Dendritic cell treated with granulocyte-macrophage colony-stimulating factor and Interleukin-4, amounts not matched to agents 40 ng/mL and 50 ng/mL, for 4 days (primary cell): ENCODE measurements around the gene STK17A.

Experiments used
- H3K27ac Mint-ChIP-seq: one replicate; pipeline ENCODE4 v1.8.0; 2022; ENCODE audit warnings: mild to moderate bottlenecking, mixed read lengths
- H3K27me3 Mint-ChIP-seq: one replicate; pipeline ENCODE4 v1.8.0; 2022; ENCODE audit warnings: mild to moderate bottlenecking, mixed read lengths
- H3K36me3 Mint-ChIP-seq: one replicate; pipeline ENCODE4 v1.8.0; 2022; ENCODE audit warnings: low read depth, mixed read lengths
- H3K4me1 Mint-ChIP-seq: one replicate; pipeline ENCODE4 v1.8.0; 2022; ENCODE audit warnings: low read depth, mixed read lengths
- H3K4me3 Mint-ChIP-seq: one replicate; pipeline ENCODE4 v1.8.0; 2022; ENCODE audit warnings: mild to moderate bottlenecking, moderate library complexity, mixed read lengths
- H3K9me3 Mint-ChIP-seq: one replicate; pipeline ENCODE4 v1.8.0; 2022; ENCODE audit warnings: mixed read lengths
- intact Hi-C: fragments of 100-400 bp; cut with micrococcal nuclease; formaldehyde crosslinking; loops from one replicate; pipeline ENCODE4 v1.15.0; 2022

Gene STK17A

DNA sequence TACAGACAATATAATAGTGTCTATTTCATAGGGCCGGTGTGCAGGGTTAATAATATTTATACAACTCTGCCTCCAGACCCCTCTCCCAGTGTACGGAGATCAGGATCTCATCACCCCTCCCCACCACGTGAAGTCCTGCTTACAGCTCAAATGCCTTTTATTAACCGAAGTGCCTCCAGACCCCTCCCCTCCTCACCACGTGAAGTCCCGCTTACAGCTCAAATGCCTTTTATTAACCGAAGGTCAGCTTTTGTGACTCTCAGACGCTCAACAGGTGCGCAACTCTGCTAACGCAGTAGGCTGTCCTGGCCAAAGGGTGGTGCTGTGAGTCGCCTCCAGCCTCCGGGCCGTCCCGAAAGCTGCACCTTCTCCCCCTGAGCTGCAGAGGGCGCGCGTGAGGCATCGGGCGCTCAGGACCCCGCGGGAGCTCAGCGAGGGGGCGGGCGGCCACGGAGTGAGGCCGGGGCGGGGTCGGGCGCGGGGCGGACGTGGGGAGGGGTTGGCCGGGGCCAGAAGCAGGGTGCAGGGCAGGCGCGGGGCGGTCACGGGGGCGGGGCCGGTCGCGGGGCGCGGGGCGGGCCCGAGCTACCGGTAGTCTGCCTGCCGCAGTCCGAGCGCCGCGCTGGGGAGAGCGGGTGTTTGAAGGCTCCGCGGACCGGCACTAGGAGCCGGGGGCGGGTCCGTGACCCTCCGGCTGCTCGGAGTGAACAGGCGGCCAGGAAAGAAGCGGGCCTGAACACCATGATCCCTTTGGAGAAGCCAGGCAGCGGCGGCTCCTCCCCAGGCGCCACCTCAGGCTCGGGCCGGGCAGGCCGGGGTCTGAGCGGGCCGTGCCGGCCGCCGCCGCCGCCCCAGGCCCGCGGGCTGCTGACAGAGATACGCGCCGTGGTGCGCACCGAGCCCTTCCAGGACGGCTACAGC is at the start of gene STK17A:
Gene STK17A, plus strand, starts transcription at position 606 of the 921 bp plus-strand sequence. Its CDS starts 136 bp downstream, at position 742.
- peak within 1 kb of the TSS; percentile 86 for H3K27ac Mint-ChIP-seq
- intact Hi-C loops, result loop anchor here (1.0 to 5.0 kb wide), 3 partner anchors 118 to 255 kb away; no protein-coding TSS in a partner anchor
- H3K9me3 Mint-ChIP-seq, result no peaks in the 10 kb centered on the region
- H3K36me3 Mint-ChIP-seq, result peaks cover 7% of the 10 kb centered on the region
- peak within 1 kb of the TSS; percentile 94 for H3K4me3 Mint-ChIP-seq
- H3K27me3 Mint-ChIP-seq, result peaks cover 21% of the 10 kb centered on the region
- H3K4me1 Mint-ChIP-seq, result peaks cover 24% of the 10 kb centered on the region

DNA sequence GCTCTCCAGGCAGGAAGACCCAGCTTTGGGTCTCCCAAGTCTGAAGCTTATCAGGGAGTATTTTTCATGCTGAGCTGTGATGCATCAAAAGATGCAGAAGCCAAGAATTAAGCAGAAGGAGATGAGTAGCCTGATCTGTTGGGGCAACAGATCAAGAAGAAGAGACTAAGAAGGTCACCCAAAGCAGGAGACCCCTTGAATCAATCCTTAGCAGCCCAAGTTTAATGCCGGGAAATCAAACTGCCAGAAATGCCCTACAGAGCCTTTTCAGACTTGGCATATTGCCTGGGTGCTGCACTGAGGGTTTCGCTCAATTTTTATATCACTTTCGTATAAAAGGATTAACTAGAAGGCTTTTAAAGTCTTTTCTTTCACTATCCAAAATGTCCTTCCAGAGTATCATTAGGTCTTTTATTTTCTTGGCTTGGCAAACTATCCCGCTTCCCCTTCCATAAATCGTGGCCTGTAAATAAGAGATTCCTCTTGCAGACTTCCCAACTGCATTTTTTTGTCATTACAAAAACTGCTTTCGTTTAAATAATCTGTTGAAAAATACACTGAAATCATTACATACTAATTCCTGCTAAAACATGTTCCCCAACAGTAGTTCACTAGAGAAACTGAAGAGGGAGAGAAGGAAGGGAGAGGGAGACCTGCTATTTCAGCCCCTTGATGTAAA is 49.0 kb upstream of the STK17A start:
- peaks cover 2% of the 10 kb centered on the region for H3K27me3 Mint-ChIP-seq
- intact Hi-C loops, result no loop called here
- no peak overlapping the region for H3K27ac Mint-ChIP-seq
- no peaks in the 10 kb centered on the region for H3K9me3 Mint-ChIP-seq
- H3K4me1 Mint-ChIP-seq, result no peaks in the 10 kb centered on the region
- H3K36me3 Mint-ChIP-seq, result no peaks in the 10 kb centered on the region
- H3K4me3 Mint-ChIP-seq, result no peak overlapping the region

GRCh38 chr7:43535031-43535451 is 47.9 kb upstream of the STK17A start:
- Mint-ChIP-seq H3K27me3 (no peaks in the 10 kb centered on the region), H3K27ac (no peak overlapping the region), H3K4me1 (no peaks in the 10 kb centered on the region), H3K9me3 (no peaks in the 10 kb centered on the region), H3K4me3 (no peak overlapping the region), H3K36me3 (no peaks in the 10 kb centered on the region)
- intact Hi-C loops, result no loop called here

- Mint-ChIP-seq H3K4me3 (no peak overlapping the region), H3K4me1 (no peaks in the 10 kb centered on the region), H3K9me3 (no peaks in the 10 kb centered on the region), H3K27me3 (peaks cover under 1% of the 10 kb centered on the region), H3K36me3 (no peaks in the 10 kb centered on the region), H3K27ac (no peak overlapping the region)
- intact Hi-C loops, result no loop called here
These were observed 46.9 kb upstream of the STK17A start for GRCh38 chr7:43535810-43536585.

GRCh38 chr7:43536773-43537172 is 46.1 kb upstream of the STK17A start:
- intact Hi-C loops, result no loop called here
- H3K36me3 Mint-ChIP-seq, result no peaks in the 10 kb centered on the region
- no peaks in the 10 kb centered on the region for H3K4me1 Mint-ChIP-seq
- peaks cover 3% of the 10 kb centered on the region for H3K27me3 Mint-ChIP-seq
- H3K9me3 Mint-ChIP-seq, result no peaks in the 10 kb centered on the region
- no peak overlapping the region for H3K27ac Mint-ChIP-seq
- no peak overlapping the region for H3K4me3 Mint-ChIP-seq

- intact Hi-C loops, result no loop called here
- Mint-ChIP-seq H3K9me3 (no peaks in the 10 kb centered on the region), H3K4me3 (no peak overlapping the region), H3K27me3 (peaks cover 3% of the 10 kb centered on the region), H3K4me1 (no peaks in the 10 kb centered on the region), H3K27ac (no peak overlapping the region), H3K36me3 (no peaks in the 10 kb centered on the region)
These were observed 45.0 kb upstream of the STK17A start for GRCh38 chr7:43537765-43538403.

DNA sequence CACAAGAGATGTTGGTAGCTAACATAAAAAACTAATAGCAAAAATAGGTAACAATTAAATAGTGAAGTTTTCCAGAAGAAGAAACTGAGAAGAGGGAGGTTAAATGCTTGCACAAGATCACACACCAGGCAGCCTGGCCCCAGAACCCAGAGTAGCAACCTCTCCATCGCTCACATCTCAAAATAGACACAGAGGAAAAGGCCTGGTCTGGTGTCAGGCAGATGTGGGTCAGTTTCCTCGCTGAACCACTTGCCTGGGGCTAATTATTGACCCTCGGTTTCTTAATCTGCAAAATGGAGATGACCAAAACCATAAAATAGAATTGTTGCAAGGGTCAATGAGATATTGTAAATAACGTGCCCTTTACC is 44.5 kb upstream of the STK17A start:
- Mint-ChIP-seq H3K27me3 (peaks cover 3% of the 10 kb centered on the region), H3K4me3 (no peak overlapping the region), H3K27ac (no peak overlapping the region), H3K9me3 (no peaks in the 10 kb centered on the region), H3K36me3 (no peaks in the 10 kb centered on the region), H3K4me1 (no peaks in the 10 kb centered on the region)
- intact Hi-C loops, result no loop called here

DNA sequence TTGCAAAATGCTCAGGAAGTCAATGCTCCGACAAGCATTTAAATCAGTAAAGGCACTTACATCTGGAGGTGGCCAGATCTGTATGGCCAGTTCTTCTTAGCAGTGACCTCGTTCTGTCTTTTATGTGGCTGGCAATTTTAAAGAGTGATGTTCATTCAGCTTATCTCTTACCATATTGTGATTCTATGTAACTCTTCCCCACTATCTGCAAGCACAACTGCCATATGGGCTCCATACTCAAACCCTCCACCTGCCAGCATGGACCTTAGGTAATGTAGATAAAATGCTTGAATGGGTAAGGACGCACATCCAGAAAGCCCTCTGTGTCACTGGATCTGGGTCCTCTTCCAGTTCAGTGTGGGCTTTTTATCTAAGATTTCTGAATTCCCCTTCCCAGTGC is 42.4 kb upstream of the STK17A start:
- no peak overlapping the region for H3K27ac Mint-ChIP-seq
- no peaks in the 10 kb centered on the region for H3K36me3 Mint-ChIP-seq
- intact Hi-C loops, result no loop called here
- H3K4me3 Mint-ChIP-seq, result no peak overlapping the region
- no peaks in the 10 kb centered on the region for H3K9me3 Mint-ChIP-seq
- peaks cover 5% of the 10 kb centered on the region for H3K27me3 Mint-ChIP-seq
- no peaks in the 10 kb centered on the region for H3K4me1 Mint-ChIP-seq

GRCh38 chr7:43542716-43543115 is 40.2 kb upstream of the STK17A start:
- intact Hi-C loops, result no loop called here
- no peak overlapping the region for H3K4me3 Mint-ChIP-seq
- H3K4me1 Mint-ChIP-seq, result no peaks in the 10 kb centered on the region
- H3K27ac Mint-ChIP-seq, result no peak overlapping the region
- H3K36me3 Mint-ChIP-seq, result no peaks in the 10 kb centered on the region
- peaks cover 18% of the 10 kb centered on the region for H3K27me3 Mint-ChIP-seq
- peaks cover 10% of the 10 kb centered on the region for H3K9me3 Mint-ChIP-seq

- Mint-ChIP-seq H3K4me1 (no peaks in the 10 kb centered on the region), H3K4me3 (no peak overlapping the region), H3K27me3 (peaks cover 22% of the 10 kb centered on the region), H3K9me3 (peaks cover 10% of the 10 kb centered on the region), H3K27ac (no peak overlapping the region), H3K36me3 (no peaks in the 10 kb centered on the region)
- intact Hi-C loops, result no loop called here
These were observed 36.7 kb upstream of the STK17A start for GRCh38 chr7:43546231-43546630.

DNA sequence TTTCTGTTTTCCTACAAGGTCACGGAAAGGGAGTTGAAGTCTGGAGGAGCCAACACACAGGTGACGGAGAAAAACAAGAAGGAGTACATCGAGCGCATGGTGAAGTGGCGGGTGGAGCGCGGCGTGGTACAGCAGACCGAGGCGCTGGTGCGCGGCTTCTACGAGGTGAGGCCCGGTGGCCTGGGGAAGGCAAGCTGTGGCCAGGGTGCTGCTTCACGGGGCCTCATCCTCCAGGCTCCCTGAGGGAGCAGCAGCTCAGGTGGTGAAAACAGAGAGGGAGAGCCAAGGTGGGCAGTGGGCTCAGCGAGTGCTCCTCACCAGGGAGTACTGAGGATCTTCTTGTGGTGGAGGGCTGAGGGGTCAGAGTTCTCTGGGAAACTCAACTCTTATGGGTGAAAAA is 32.5 kb upstream of the STK17A start:
- peaks cover 10% of the 10 kb centered on the region for H3K9me3 Mint-ChIP-seq
- H3K4me1 Mint-ChIP-seq, result peaks cover 6% of the 10 kb centered on the region
- intact Hi-C loops, result no loop called here
- H3K36me3 Mint-ChIP-seq, result no peaks in the 10 kb centered on the region
- no peak overlapping the region for H3K4me3 Mint-ChIP-seq
- H3K27ac Mint-ChIP-seq, result no peak overlapping the region
- peaks cover 25% of the 10 kb centered on the region for H3K27me3 Mint-ChIP-seq

DNA sequence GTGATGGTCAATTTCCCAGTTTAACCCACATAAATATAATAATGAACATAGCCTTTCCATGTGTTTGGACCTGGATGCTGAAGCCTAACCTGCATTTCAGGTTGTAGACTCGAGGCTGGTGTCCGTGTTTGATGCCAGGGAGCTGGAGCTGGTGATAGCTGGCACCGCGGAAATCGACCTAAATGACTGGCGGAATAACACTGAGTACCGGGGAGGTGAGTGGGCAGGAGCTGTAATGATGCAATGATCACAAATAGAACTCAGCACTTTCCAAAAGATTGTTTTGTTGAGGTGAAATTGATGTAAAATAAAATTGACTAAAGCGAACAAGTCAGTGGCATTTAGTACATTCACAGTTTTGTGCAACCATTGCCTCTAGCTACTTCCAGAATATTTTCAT is 30.8 kb upstream of the STK17A start:
- Mint-ChIP-seq H3K27ac (no peak overlapping the region), H3K36me3 (no peaks in the 10 kb centered on the region), H3K4me3 (no peak overlapping the region), H3K27me3 (peaks cover 18% of the 10 kb centered on the region), H3K9me3 (peaks cover 3% of the 10 kb centered on the region), H3K4me1 (peaks cover 6% of the 10 kb centered on the region)
- intact Hi-C loops, result no loop called here

DNA sequence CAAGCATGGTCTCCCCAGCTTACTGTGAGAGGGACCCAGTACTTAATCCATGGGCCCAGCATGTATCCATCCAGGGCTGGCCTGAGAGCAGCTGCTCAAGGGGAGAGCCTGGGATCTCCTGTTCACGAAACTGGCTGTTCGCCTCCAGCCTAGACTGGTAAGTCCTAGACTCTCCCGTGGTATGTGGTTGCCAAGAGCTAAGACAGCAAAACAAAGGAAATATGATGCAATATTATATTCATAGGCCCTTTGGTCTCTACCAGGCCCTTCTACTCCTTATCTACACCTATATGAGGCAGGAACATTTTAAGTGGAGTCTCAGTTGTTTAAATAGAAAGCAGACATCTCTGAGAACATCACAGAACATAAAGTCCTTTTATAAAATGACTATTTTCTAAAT is 28.9 kb upstream of the STK17A start:
- Mint-ChIP-seq H3K27ac (no peak overlapping the region), H3K4me3 (no peak overlapping the region), H3K9me3 (no peaks in the 10 kb centered on the region), H3K36me3 (no peaks in the 10 kb centered on the region), H3K27me3 (peaks cover 16% of the 10 kb centered on the region), H3K4me1 (peaks cover 6% of the 10 kb centered on the region)
- intact Hi-C loops, result no loop called here
